ENCODE results near the gene INSYN1.

Gene INSYN1

DNA sequence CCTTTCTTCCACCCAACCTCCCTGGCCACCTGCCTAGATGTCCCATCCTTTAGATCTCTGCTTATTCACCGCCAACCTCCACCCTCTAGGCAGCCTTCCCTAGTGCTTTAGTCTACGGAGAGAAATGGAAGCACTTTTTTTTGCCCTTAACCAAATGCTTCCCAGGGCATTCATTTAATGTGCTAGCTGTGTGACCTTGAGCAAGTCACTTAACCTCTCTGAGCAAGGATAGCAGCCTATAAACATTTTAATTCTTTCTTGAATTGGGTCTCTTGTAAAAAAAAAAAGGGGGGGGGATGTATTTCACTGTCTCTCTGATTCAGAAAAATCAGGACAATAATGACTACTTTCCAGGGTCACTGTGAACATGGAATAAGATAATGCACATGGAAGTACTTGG lies 3.2 kb upstream of the INSYN1 start:
- H2AFZ ChIP-seq (ENCODE audit: low read depth, low read length, severe bottlenecking), result no peak overlapping the region
- H3K4me3 ChIP-seq (ENCODE audit: insufficient read depth, low read length, poor library complexity, severe bottlenecking), result no peak overlapping the region
- no peak overlapping the region for H3K4me2 ChIP-seq (ENCODE audit: low read depth, low read length, poor library complexity, severe bottlenecking)
- no peaks in the 10 kb centered on the region for H3K27me3 ChIP-seq (ENCODE audit: low read length)
- H3K27ac ChIP-seq (ENCODE audit: low read depth, low read length), result no peak overlapping the region
- no peaks in the 10 kb centered on the region for H4K20me1 ChIP-seq (ENCODE audit: low read depth, low read length)
- no peaks in the 10 kb centered on the region for H3K36me3 ChIP-seq (ENCODE audit: low read length)
- no peaks in the 10 kb centered on the region for H3K9me3 ChIP-seq (ENCODE audit: insufficient read depth, low read length)
- H3K9me2 ChIP-seq (replicated peaks; ENCODE audit: insufficient read depth, low read length), result no peaks in the 10 kb centered on the region
- TF ChIP-seq, protein P1, sequence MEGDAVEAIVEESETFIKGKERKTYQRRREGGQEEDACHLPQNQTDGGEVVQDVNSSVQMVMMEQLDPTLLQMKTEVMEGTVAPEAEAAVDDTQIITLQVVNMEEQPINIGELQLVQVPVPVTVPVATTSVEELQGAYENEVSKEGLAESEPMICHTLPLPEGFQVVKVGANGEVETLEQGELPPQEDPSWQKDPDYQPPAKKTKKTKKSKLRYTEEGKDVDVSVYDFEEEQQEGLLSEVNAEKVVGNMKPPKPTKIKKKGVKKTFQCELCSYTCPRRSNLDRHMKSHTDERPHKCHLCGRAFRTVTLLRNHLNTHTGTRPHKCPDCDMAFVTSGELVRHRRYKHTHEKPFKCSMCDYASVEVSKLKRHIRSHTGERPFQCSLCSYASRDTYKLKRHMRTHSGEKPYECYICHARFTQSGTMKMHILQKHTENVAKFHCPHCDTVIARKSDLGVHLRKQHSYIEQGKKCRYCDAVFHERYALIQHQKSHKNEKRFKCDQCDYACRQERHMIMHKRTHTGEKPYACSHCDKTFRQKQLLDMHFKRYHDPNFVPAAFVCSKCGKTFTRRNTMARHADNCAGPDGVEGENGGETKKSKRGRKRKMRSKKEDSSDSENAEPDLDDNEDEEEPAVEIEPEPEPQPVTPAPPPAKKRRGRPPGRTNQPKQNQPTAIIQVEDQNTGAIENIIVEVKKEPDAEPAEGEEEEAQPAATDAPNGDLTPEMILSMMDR (IDR thresholded peaks at IDR 0.05; ENCODE audit: insufficient read depth, low read length, poor library complexity, severe bottlenecking), result no peak
- no peak for TF ChIP-seq EZH2phosphoT487 (conservative IDR thresholded peaks at IDR 0.05; ENCODE audit: low read length)
- H3K9ac ChIP-seq (ENCODE audit: low read length), result no peak overlapping the region
- no peaks in the 10 kb centered on the region for H3F3A ChIP-seq (ENCODE audit: insufficient read depth)
- no peaks in the 10 kb centered on the region for H3K79me2 ChIP-seq (ENCODE audit: insufficient read depth, low read length)

DNA sequence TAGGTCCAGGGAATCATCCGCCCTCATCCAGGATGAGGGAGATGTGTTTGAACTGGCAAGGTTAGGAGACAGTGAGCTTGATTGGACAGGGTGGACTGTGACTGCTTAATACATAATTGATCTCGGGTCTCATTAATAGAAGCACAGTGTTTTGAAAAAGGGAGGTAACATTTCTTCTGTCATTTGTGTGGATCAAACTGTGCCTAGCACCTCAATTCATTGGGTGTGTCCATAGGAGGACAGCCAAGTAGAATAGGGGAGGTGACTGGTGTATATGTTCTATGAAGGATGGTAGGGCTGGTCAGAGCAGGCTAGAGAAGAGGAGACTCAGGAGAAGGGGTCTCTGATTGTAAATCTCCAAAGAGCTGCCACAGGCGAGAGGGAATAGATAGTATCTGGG lies 2.8 kb upstream of the INSYN1 start:
- H3K27me3 ChIP-seq (ENCODE audit: low read length), result no peaks in the 10 kb centered on the region
- no peaks in the 10 kb centered on the region for H3K9me2 ChIP-seq (replicated peaks; ENCODE audit: insufficient read depth, low read length)
- no peak overlapping the region for H3K4me3 ChIP-seq (ENCODE audit: insufficient read depth, low read length, poor library complexity, severe bottlenecking)
- no peak overlapping the region for H3K27ac ChIP-seq (ENCODE audit: low read depth, low read length)
- TF ChIP-seq EZH2phosphoT487 (conservative IDR thresholded peaks at IDR 0.05; ENCODE audit: low read length), result no peak
- TF ChIP-seq, protein P1 (IDR thresholded peaks at IDR 0.05; ENCODE audit: insufficient read depth, low read length, poor library complexity, severe bottlenecking), result no peak
- H3F3A ChIP-seq (ENCODE audit: insufficient read depth), result no peaks in the 10 kb centered on the region
- H3K9me3 ChIP-seq (ENCODE audit: insufficient read depth, low read length), result no peaks in the 10 kb centered on the region
- H3K9ac ChIP-seq (ENCODE audit: low read length), result no peak overlapping the region
- H3K36me3 ChIP-seq (ENCODE audit: low read length), result no peaks in the 10 kb centered on the region
- H4K20me1 ChIP-seq (ENCODE audit: low read depth, low read length), result no peaks in the 10 kb centered on the region
- H2AFZ ChIP-seq (ENCODE audit: low read depth, low read length, severe bottlenecking), result no peak overlapping the region
- no peak overlapping the region for H3K4me2 ChIP-seq (ENCODE audit: low read depth, low read length, poor library complexity, severe bottlenecking)
- no peaks in the 10 kb centered on the region for H3K79me2 ChIP-seq (ENCODE audit: insufficient read depth, low read length)

GRCh38 chr15:73755481-73755880 lies 2.3 kb upstream of the INSYN1 start:
- no peak for TF ChIP-seq EZH2phosphoT487 (conservative IDR thresholded peaks at IDR 0.05; ENCODE audit: low read length)
- TF ChIP-seq, protein P1 (IDR thresholded peaks at IDR 0.05; ENCODE audit: insufficient read depth, low read length, poor library complexity, severe bottlenecking), result no peak

More at GRCh38 chr15:73755481-73755880, 2.3 kb upstream of the INSYN1 start:
- H3F3A ChIP-seq (ENCODE audit: insufficient read depth), result no peaks in the 10 kb centered on the region
- no peaks in the 10 kb centered on the region for H3K79me2 ChIP-seq (ENCODE audit: insufficient read depth, low read length)
- no peaks in the 10 kb centered on the region for H3K9me2 ChIP-seq (replicated peaks; ENCODE audit: insufficient read depth, low read length)
- H2AFZ ChIP-seq (ENCODE audit: low read depth, low read length, severe bottlenecking), result no peak overlapping the region
- no peaks in the 10 kb centered on the region for H3K27me3 ChIP-seq (ENCODE audit: low read length)
- no peaks in the 10 kb centered on the region for H3K36me3 ChIP-seq (ENCODE audit: low read length)
- H3K4me2 ChIP-seq (ENCODE audit: low read depth, low read length, poor library complexity, severe bottlenecking), result no peak overlapping the region
- H3K27ac ChIP-seq (ENCODE audit: low read depth, low read length), result no peak overlapping the region
- H3K9me3 ChIP-seq (ENCODE audit: insufficient read depth, low read length), result no peaks in the 10 kb centered on the region
- no peak overlapping the region for H3K4me3 ChIP-seq (ENCODE audit: insufficient read depth, low read length, poor library complexity, severe bottlenecking)
- H4K20me1 ChIP-seq (ENCODE audit: low read depth, low read length), result no peaks in the 10 kb centered on the region
- no peak overlapping the region for H3K9ac ChIP-seq (ENCODE audit: low read length)
